Activated naive CD8-positive, alpha-beta T cell treated with anti-CD3 and anti-CD28 coated beads, Interleukin-2, amount 10 ng/mL, durations not matched to agents 7 days and 5 days (primary cell): Measurements from ENCODE around the gene ZNF143. TPM values are rescaled to one million over a fixed set of nuclear protein-coding genes. Genes with fewer than 3 reads are reported as not detected.
A peak's percentile ranks its signal among the peaks of the same experiment; 100 is the strongest.
"Not testable (repeated sequence)": the region's sequence is repeated elsewhere in the genome, so short reads cannot be mapped to it uniquely, and the experiment has no call there.

Experiments used
- ATAC-seq: fragments of 150-1000 bp; cut with Tn5 transposase; one replicate; pipeline ENCODE4 v1.10.0; 2021; ENCODE audit warnings: low read depth, moderate library complexity
- POLR2A ChIA-PET: fragments of 350-600 bp; sonication (Branson Sonifier 250); formaldehyde crosslinking; loops from one replicate; lab custom pipeline; 2021; ENCODE audit warnings: antibody characterized with exemption; lab: Charles Lee
- DNase-seq: peaks from one replicate; pipeline ENCODE4 v3.0.0; 2021
- H3K27ac Mint-ChIP-seq: one replicate; pipeline ENCODE4 v1.8.0; 2022; ENCODE audit warnings: mild to moderate bottlenecking, mixed read lengths
- H3K27me3 Mint-ChIP-seq: one replicate; pipeline ENCODE4 v1.8.0; 2022; ENCODE audit warnings: mild to moderate bottlenecking, moderate library complexity, mixed read lengths
- H3K36me3 Mint-ChIP-seq: one replicate; pipeline ENCODE4 v1.8.0; 2021; ENCODE audit warnings: mild to moderate bottlenecking, mixed read lengths
- H3K4me1 Mint-ChIP-seq: one replicate; pipeline ENCODE4 v1.8.0; 2021; ENCODE audit warnings: mixed read lengths
- H3K4me3 Mint-ChIP-seq: one replicate; pipeline ENCODE4 v1.8.0; 2022; ENCODE audit warnings: mild to moderate bottlenecking, moderate library complexity, mixed read lengths
- H3K9me3 Mint-ChIP-seq: one replicate; pipeline ENCODE4 v1.8.0; 2021; ENCODE audit warnings: mixed read lengths
- total RNA-seq, 2 experiments: library from RNA; stranded (reverse); gene quantifications; one replicate each; pipeline ENCODE4 v1.2.3, GENCODE V29; 2021

Gene ZNF143
- total RNA-seq, 2 experiments from 2014 or later: 37.7 to 48.8 TPM

- Mint-ChIP-seq H3K9me3 (no peaks in the 10 kb centered on the region), H3K4me1 (no peaks in the 10 kb centered on the region), H3K27ac (no peak overlapping the region), H3K4me3 (no peak overlapping the region), H3K36me3 (no peaks in the 10 kb centered on the region), H3K27me3 (no peaks in the 10 kb centered on the region)
- ATAC-seq (no peak), DNase-seq (no peak)
- POLR2A ChIA-PET: no interaction called here
These were observed 72.2 kb downstream of the ZNF143 start for GRCh38 chr11:9533058-9533457.

GRCh38 chr11:9533736-9534473 lies 73.1 kb downstream of the ZNF143 start:
- H3K9me3 Mint-ChIP-seq: no peaks in the 10 kb centered on the region
- POLR2A ChIA-PET: interaction anchor here (0.7 to 1.7 kb wide), 3 partner anchors 40 to 215 kb away, joined by 3 to 12 read pairs (median 3); partner anchors contain the start of gene WEE1
- no peak overlapping the region for H3K27ac Mint-ChIP-seq
- ATAC-seq: no peak
- no peaks in the 10 kb centered on the region for H3K27me3 Mint-ChIP-seq
- no peak overlapping the region for H3K4me3 Mint-ChIP-seq
- H3K4me1 Mint-ChIP-seq: no peaks in the 10 kb centered on the region
- H3K36me3 Mint-ChIP-seq: no peaks in the 10 kb centered on the region
- no peak for DNase-seq

GRCh38 chr11:9535189-9535781 lies 74.5 kb downstream of the ZNF143 start:
- H3K36me3 Mint-ChIP-seq: no peaks in the 10 kb centered on the region
- POLR2A ChIA-PET: interaction anchor here (1.0 to 1.7 kb wide), 4 partner anchors 38 to 78 kb away, joined by 3 to 12 read pairs (median 8); partner anchors contain the start of genes WEE1 and ZNF143
- H3K9me3 Mint-ChIP-seq: no peaks in the 10 kb centered on the region
- no peaks in the 10 kb centered on the region for H3K27me3 Mint-ChIP-seq
- no peaks in the 10 kb centered on the region for H3K4me1 Mint-ChIP-seq
- no peak overlapping the region for H3K27ac Mint-ChIP-seq
- peak; percentile 76 for ATAC-seq
- no peak overlapping the region for H3K4me3 Mint-ChIP-seq
- peak; percentile 87 for DNase-seq

GRCh38 chr11:9538548-9538947 lies 77.7 kb downstream of the ZNF143 start:
- H3K27ac Mint-ChIP-seq: no peak overlapping the region
- POLR2A ChIA-PET: no interaction called here
- H3K36me3 Mint-ChIP-seq: no peaks in the 10 kb centered on the region

GRCh38 chr11:9549216-9549615 lies 88.4 kb downstream of the ZNF143 start:
- DNase-seq, H3K9me3 Mint-ChIP-seq, ATAC-seq, H3K4me1 Mint-ChIP-seq, H3K4me3 Mint-ChIP-seq, H3K36me3 Mint-ChIP-seq, H3K27ac Mint-ChIP-seq, POLR2A ChIA-PET, H3K27me3 Mint-ChIP-seq: not testable (repeated sequence)

More at GRCh38 chr11:9538548-9538947, 77.7 kb downstream of the ZNF143 start:
- no peak for DNase-seq
- no peak for ATAC-seq
- H3K9me3 Mint-ChIP-seq: no peaks in the 10 kb centered on the region
- no peaks in the 10 kb centered on the region for H3K4me1 Mint-ChIP-seq
- H3K27me3 Mint-ChIP-seq: no peaks in the 10 kb centered on the region
- no peak overlapping the region for H3K4me3 Mint-ChIP-seq

- H3K27me3 Mint-ChIP-seq: no peaks in the 10 kb centered on the region
These were observed 89.4 kb downstream of the ZNF143 start for GRCh38 chr11:9550191-9550628.

GRCh38 chr11:9561279-9561982 lies 100.6 kb downstream of the ZNF143 start:
- Mint-ChIP-seq H3K4me1 (peaks cover 8% of the 10 kb centered on the region), H3K27ac (no peak overlapping the region), H3K4me3 (no peak overlapping the region), H3K27me3 (peaks cover 4% of the 10 kb centered on the region), H3K36me3 (peaks cover 14% of the 10 kb centered on the region), H3K9me3 (peaks cover 10% of the 10 kb centered on the region)
- DNase-seq: no peak
- POLR2A ChIA-PET: no interaction called here
- no peak for ATAC-seq

More at GRCh38 chr11:9550191-9550628, 89.4 kb downstream of the ZNF143 start:
- DNase-seq (no peak), ATAC-seq (no peak)
- no peaks in the 10 kb centered on the region for H3K36me3 Mint-ChIP-seq
- H3K9me3 Mint-ChIP-seq: no peaks in the 10 kb centered on the region
- no peak overlapping the region for H3K4me3 Mint-ChIP-seq
- no peak overlapping the region for H3K27ac Mint-ChIP-seq
- H3K4me1 Mint-ChIP-seq: peaks cover 4% of the 10 kb centered on the region
- POLR2A ChIA-PET: no interaction called here

- Mint-ChIP-seq H3K4me1 (peaks cover 8% of the 10 kb centered on the region), H3K27me3 (peaks cover 5% of the 10 kb centered on the region), H3K4me3 (no peak overlapping the region), H3K36me3 (peaks cover 12% of the 10 kb centered on the region), H3K27ac (no peak overlapping the region), H3K9me3 (peaks cover 10% of the 10 kb centered on the region)
- no peak for DNase-seq
- POLR2A ChIA-PET: no interaction called here
- ATAC-seq: no peak
These were observed 101.9 kb downstream of the ZNF143 start for GRCh38 chr11:9562716-9563115.

GRCh38 chr11:9563196-9563730 lies 102.5 kb downstream of the ZNF143 start:
- ATAC-seq (no peak), DNase-seq (no peak)
- H3K27me3 Mint-ChIP-seq: peaks cover 10% of the 10 kb centered on the region
- H3K36me3 Mint-ChIP-seq: peaks cover 12% of the 10 kb centered on the region
- H3K4me3 Mint-ChIP-seq: no peak overlapping the region
- H3K27ac Mint-ChIP-seq: no peak overlapping the region
- H3K4me1 Mint-ChIP-seq: peaks cover 8% of the 10 kb centered on the region
- peaks cover 10% of the 10 kb centered on the region for H3K9me3 Mint-ChIP-seq
- POLR2A ChIA-PET: no interaction called here

GRCh38 chr11:9565822-9566560 lies 105.2 kb downstream of the ZNF143 start:
- peak overlapping the region; percentile 30 for H3K27ac Mint-ChIP-seq
- peaks cover 6% of the 10 kb centered on the region for H3K9me3 Mint-ChIP-seq
- peaks cover 4% of the 10 kb centered on the region for H3K36me3 Mint-ChIP-seq
- H3K4me1 Mint-ChIP-seq: peaks cover 10% of the 10 kb centered on the region
- H3K4me3 Mint-ChIP-seq: no peak overlapping the region
- peak; percentile 75 for ATAC-seq
- H3K27me3 Mint-ChIP-seq: peaks cover 20% of the 10 kb centered on the region
- POLR2A ChIA-PET: interaction anchor here (1.4 kb wide), 1 partner anchor 8 kb away, joined by 5 read pairs; the partner anchor contains the start of gene WEE1
- DNase-seq: no peak

GRCh38 chr11:9566561-9567063 lies 105.8 kb downstream of the ZNF143 start:
- H3K36me3 Mint-ChIP-seq: peaks cover 1% of the 10 kb centered on the region
- peaks cover 4% of the 10 kb centered on the region for H3K9me3 Mint-ChIP-seq
- DNase-seq (no peak), ATAC-seq (no peak)
- H3K4me3 Mint-ChIP-seq: no peak overlapping the region
- POLR2A ChIA-PET: no interaction called here
- no peak overlapping the region for H3K27ac Mint-ChIP-seq
- H3K27me3 Mint-ChIP-seq: peaks cover 17% of the 10 kb centered on the region
- H3K4me1 Mint-ChIP-seq: peaks cover 10% of the 10 kb centered on the region

GRCh38 chr11:9567401-9567800 lies 106.6 kb downstream of the ZNF143 start:
- POLR2A ChIA-PET: no interaction called here
- Mint-ChIP-seq H3K9me3 (peaks cover under 1% of the 10 kb centered on the region), H3K27me3 (peaks cover 22% of the 10 kb centered on the region), H3K27ac (no peak overlapping the region), H3K36me3 (no peaks in the 10 kb centered on the region), H3K4me3 (no peak overlapping the region), H3K4me1 (peaks cover 12% of the 10 kb centered on the region)
- ATAC-seq (no peak), DNase-seq (no peak)
